Subcutaneous adipose tissue (tissue), 4 donors: ENCODE results near the gene PEAK3. TPM values are rescaled to one million over a fixed set of nuclear protein-coding genes. Genes with fewer than 3 reads are reported as not detected.

Experiments used
- total RNA-seq, 4 donors: library from RNA; depleted of rRNA; stranded (reverse); fragments of >200 nt; gene quantifications; one replicate each; pipeline ENCODE4 v1.1.0, GENCODE V29; 2016
- TF ChIP-seq, protein P1 (sequence below): fragments of 450-650 bp; IDR thresholded peaks from one replicate; pipeline ENCODE4 v1.5.1; 2016; ENCODE audit warnings: low read depth, mild to moderate bottlenecking, control low read depth, antibody characterized with exemption, moderate library complexity

PEAK3 gene
- total RNA-seq, 4 donors from 2014 or later, result 0.68 to 0.88 (median 0.75) TPM; not detected in 1

- TF ChIP-seq, protein P1, sequence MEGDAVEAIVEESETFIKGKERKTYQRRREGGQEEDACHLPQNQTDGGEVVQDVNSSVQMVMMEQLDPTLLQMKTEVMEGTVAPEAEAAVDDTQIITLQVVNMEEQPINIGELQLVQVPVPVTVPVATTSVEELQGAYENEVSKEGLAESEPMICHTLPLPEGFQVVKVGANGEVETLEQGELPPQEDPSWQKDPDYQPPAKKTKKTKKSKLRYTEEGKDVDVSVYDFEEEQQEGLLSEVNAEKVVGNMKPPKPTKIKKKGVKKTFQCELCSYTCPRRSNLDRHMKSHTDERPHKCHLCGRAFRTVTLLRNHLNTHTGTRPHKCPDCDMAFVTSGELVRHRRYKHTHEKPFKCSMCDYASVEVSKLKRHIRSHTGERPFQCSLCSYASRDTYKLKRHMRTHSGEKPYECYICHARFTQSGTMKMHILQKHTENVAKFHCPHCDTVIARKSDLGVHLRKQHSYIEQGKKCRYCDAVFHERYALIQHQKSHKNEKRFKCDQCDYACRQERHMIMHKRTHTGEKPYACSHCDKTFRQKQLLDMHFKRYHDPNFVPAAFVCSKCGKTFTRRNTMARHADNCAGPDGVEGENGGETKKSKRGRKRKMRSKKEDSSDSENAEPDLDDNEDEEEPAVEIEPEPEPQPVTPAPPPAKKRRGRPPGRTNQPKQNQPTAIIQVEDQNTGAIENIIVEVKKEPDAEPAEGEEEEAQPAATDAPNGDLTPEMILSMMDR, result no peak
Measured at GRCh38 chr19:2277138-2277537, 4.8 kb downstream of the PEAK3 start.

DNA sequence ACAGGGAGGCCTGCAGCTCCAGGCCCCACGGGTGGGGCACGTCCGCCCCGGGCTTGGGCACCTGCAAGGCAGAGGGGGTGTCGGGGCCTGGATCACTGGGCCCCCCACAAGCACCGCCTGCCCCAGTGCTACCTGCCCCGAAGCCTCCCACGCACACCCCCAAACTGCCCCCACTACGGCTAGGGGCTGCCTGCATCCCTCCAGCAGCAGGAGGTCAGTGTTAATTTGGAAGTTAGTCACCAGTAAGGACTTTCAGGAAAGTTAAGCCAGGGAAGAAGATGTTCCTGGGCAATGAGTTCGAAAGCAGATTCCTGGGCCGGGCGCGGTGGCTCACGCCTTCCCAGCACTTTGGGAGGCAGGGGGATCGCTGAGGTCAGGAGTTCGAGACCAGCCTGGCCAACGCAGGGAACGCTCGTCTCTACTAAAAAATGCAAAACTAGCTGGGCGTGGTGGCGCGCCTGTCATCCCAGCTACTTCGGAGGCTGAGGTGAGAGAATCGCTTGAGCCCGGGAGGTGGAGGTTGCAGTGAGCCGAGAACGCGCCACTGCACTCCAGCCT is 5.5 kb downstream of the PEAK3 start:
- TF ChIP-seq, protein P1, result no peak

DNA sequence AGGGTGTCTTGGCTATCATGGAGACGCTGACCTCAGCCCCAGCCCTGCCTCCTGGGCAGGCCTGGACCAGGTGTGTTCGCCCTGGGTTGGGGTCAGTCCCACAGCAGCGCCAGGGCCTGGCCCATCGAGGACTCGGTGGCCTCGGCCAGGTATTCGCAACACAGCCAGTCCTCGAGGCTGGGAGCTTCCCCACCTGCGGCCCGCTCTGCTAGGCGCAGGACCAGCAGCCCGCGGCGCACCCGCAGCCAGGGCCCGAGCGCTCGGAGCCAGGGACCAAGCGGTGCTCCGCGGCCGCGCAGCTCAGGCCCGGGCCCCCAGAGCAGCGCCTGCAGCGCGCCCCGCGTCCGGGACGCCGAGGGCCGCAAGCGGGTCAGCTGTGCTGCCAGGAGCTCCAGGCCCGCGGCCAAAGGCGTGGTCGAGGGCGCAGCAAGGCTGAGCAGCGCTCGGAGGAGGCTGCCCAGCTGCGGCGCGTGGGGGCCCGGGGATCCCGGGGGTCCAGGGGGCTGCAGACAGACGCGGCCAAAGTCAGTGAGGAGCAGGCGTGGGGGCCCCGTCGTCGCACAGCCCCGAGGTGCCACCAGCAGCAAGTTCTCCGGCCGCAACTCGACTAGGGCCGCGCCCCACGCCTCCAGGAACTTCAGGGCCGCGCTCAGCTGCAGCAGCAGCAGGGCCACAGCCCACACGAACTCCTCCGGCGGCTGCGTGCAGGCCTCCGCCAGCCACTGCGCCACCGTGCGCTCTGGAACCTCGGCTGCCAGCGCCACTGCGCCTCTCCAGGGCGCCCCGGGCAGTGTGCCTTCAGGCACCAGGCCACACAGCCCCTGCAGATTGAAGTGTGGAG is 6.2 kb downstream of the PEAK3 start:
- TF ChIP-seq, protein P1, result no peak

DNA sequence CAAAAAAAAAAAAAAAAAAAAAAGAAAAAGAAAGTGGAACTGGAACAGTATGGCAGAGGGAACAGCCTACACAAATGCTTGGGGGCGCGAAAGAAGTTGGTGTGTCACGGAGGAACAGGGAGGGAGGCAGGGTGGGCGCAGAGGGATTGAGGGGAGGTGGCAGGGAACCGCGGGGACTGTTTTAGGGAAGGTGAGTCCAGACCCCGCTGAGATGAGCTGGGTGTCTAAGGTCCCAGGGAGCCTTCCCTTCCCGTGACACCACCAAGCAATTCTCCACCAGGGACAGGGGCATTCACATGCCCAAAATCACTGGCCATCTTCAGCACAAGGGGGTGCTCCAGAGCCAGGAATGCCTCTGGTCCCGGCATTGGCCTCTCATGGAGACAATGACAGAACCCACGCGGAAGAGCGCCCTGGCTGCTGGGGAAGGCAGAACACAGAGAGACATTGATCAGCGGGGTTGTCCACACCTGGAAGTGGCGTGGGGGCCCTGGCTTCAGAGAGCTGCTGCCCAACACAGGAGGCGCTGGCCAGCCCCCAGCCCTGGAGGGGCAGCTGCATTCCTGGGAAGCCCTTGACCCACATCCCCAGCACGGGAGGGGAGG is 6.9 kb downstream of the PEAK3 start:
- TF ChIP-seq, protein P1, result no peak

DNA sequence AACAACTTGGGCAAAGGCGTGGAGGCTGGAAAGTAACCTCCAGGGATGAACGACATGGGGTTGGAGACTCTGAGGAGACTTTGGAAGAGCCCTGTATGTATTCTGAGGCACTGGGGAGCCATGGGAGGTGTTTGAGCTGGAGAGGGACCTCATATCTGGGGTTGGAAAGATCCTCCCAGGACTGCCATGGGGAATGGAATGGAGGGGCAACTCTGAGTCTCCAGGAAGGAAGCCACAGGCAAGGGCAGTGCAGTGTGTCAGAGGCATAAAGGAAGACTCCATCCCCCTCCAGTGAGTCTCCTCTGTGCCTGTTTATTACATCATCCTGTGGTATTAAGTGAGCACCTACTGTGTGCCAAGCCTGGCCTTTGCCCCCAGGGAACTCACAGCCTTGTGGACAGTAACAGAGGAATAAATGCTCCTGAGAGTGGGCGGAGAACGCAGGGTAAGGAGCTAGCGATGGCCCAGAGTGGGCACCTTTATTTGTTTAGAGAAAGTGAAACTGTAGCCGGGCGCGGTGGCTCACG is 7.7 kb downstream of the PEAK3 start:
- TF ChIP-seq, protein P1, result no peak

DNA sequence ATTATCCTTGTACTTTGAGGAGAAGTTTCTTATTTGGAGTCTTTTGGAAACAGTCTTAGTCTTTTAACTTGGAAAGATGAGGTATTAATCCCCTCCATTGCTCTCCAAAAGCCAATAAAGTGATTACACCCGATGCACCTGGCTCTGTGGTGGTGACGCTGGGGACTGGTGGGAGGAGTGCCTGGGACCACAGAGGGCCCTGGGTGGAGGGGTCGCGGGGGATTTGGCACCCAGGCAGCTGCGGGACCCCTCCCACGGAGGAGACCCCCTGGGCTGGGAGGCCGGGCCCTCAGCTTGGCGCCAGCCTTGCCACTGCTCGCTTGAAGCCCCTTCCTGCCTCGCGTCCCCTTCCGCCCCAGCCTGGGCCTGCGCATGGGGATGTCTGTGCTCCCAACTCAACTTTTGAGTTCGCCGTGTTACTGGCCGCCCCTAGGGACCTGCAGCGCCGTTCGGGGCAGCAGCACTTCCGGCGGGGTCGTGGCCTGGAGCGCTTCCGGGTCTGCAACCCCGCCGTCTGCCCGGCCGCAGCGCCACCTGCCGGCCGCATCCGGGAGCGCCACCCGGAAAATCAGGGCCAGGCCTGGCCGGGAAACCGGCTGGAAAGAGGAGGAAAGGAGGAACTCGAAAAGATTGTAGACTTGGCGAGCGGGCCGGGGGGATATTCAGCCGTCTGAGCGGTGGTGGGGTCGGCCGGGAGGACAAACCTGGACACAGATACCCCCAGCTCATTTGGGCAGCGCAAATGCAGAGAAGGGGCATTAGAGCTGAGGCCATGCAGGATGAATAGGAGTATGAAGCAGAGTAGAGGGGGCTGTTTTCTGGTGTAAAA is 8.4 kb downstream of the PEAK3 start:
- TF ChIP-seq, protein P1, result no peak
